Liver (tissue), 3 donors: ENCODE results near the gene LKAAEAR1.

Experiments used
- ATF3 ChIP-seq: IDR thresholded peaks from 2 replicates; pipeline ENCODE4 v1.6.1; 2016; ENCODE audit warnings: antibody characterized with exemption
- CTCF ChIP-seq: fragments of 150-350 bp; IDR thresholded peaks from 2 replicates; pipeline ENCODE4 v1.5.1; 2017; ENCODE audit warnings: improper control_type of control experiment, low read depth, low read length; ENCODE audit not compliant: missing input control
- EGR1 ChIP-seq, 2 donors: IDR thresholded peaks; 2 replicates each; pipeline ENCODE4 v1.6.1; 2016 to 2018; ENCODE audit warnings: antibody characterized with exemption in 2 of 2, low read depth in 2 of 2
- FOXA1 ChIP-seq: IDR thresholded peaks from 2 replicates; pipeline ENCODE4 v1.6.1; 2016; ENCODE audit warnings: antibody characterized with exemption
- GABPA ChIP-seq, 2 donors: IDR thresholded peaks in 1 of 2; conservative IDR thresholded peaks in 1 of 2; 2 replicates each; pipeline ENCODE4 v1.6.1; 2016; ENCODE audit warnings: antibody characterized with exemption in 2 of 2, mild to moderate bottlenecking in 1 of 2, moderate library complexity in 1 of 2
- JUND ChIP-seq, 2 donors: IDR thresholded peaks; 2 replicates each; pipeline ENCODE4 v1.6.1; 2016; ENCODE audit warnings: antibody characterized with exemption in 2 of 2
- MAX ChIP-seq: IDR thresholded peaks from 2 replicates; pipeline ENCODE4 v1.6.1; 2016; ENCODE audit warnings: antibody characterized with exemption
- RAD21 ChIP-seq, 2 donors: IDR thresholded peaks; 2 replicates each; pipeline ENCODE4 v1.6.1; 2016; ENCODE audit warnings: antibody characterized with exemption in 2 of 2, mild to moderate bottlenecking in 2 of 2
- RXRA ChIP-seq, 2 donors: IDR thresholded peaks; 2 replicates each; pipeline ENCODE4 v1.6.1; 2017 to 2018; ENCODE audit warnings: antibody characterized with exemption in 2 of 2, mild to moderate bottlenecking in 1 of 2
- TAF1 ChIP-seq: conservative IDR thresholded peaks from 2 replicates; pipeline ENCODE4 v1.6.1; 2016; ENCODE audit warnings: antibody characterized with exemption, mild to moderate bottlenecking
- ZBTB33 ChIP-seq: IDR thresholded peaks from 2 replicates; pipeline ENCODE4 v1.6.1; 2016; ENCODE audit warnings: antibody characterized with exemption
- TF ChIP-seq, protein P1 (sequence below): IDR thresholded peaks from 2 replicates; pipeline ENCODE4 v1.6.1; 2016; ENCODE audit warnings: antibody characterized with exemption, mild to moderate bottlenecking
- donor health status: healthy.
- donor health status: healthy.

DNA sequence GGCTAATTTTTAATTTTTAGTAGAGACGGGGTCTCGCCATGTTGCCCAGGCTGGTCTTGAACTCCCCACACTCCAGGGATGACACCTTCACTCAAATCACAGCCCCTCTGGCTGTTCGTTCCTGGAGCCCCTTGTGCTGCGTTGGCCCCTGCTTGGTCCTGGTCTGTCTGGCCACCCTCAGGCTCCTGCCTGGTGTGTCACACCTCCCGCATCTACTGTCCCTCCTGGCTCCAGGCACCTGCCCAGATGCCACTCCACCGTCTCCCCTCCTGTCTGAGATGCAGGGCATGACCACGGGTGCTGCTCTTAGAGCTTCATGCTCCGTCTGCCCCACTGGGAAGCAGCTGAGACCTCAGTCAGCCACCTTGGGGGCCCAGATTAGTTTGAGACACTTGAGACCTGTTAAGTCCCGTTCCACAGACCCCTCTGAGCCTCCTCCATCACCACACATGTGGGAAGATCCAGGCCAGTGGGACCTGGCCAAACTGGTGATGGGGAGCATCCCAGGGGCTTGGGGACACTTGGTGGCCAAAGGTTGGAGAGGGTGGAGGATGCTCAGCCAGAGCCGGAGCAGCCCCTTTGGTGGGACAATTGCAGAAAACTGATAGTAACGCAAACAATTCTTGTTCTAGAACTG, 45.1 kb upstream of the LKAAEAR1 start:
- TF ChIP-seq CTCF (no peak), JUND (IDR thresholded peaks at IDR 0.05) (no peak), TAF1 (no peak), FOXA1 (no peak), EGR1 (IDR thresholded peaks at IDR 0.05; ENCODE audit: low read depth in 2 of 2) (no peak), MAX (no peak), GABPA (IDR thresholded peaks at IDR 0.05 in 1 of 2, conservative IDR thresholded peaks at IDR 0.05 in 1 of 2) (no peak), RAD21 (IDR thresholded peaks at IDR 0.05) (no peak), ZBTB33 (no peak), ATF3 (no peak), RXRA (IDR thresholded peaks at IDR 0.05) (no peak)
- TF ChIP-seq, protein P1, sequence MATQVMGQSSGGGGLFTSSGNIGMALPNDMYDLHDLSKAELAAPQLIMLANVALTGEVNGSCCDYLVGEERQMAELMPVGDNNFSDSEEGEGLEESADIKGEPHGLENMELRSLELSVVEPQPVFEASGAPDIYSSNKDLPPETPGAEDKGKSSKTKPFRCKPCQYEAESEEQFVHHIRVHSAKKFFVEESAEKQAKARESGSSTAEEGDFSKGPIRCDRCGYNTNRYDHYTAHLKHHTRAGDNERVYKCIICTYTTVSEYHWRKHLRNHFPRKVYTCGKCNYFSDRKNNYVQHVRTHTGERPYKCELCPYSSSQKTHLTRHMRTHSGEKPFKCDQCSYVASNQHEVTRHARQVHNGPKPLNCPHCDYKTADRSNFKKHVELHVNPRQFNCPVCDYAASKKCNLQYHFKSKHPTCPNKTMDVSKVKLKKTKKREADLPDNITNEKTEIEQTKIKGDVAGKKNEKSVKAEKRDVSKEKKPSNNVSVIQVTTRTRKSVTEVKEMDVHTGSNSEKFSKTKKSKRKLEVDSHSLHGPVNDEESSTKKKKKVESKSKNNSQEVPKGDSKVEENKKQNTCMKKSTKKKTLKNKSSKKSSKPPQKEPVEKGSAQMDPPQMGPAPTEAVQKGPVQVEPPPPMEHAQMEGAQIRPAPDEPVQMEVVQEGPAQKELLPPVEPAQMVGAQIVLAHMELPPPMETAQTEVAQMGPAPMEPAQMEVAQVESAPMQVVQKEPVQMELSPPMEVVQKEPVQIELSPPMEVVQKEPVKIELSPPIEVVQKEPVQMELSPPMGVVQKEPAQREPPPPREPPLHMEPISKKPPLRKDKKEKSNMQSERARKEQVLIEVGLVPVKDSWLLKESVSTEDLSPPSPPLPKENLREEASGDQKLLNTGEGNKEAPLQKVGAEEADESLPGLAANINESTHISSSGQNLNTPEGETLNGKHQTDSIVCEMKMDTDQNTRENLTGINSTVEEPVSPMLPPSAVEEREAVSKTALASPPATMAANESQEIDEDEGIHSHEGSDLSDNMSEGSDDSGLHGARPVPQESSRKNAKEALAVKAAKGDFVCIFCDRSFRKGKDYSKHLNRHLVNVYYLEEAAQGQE, result no peak
